Hippocampal formation (tissue), 2 donors: ENCODE measurements around the gene CFAP46.
"Not testable (repeated sequence)": the region's sequence is repeated elsewhere in the genome, so short reads cannot be mapped to it uniquely, and the experiment has no call there.

Experiments
- DNase-seq, 2 donors: peaks; one replicate each; lab custom pipeline; 2025; lab: John Stamatoyannopoulos, UW

The CFAP46 gene

GRCh38 chr10:132899054-132899750 is 43.2 kb downstream of the CFAP46 start:
- no peak for DNase-seq

- no peak for DNase-seq
Measured at GRCh38 chr10:132898391-132899053, 43.8 kb downstream of the CFAP46 start.

GRCh38 chr10:132897516-132898381 is 44.6 kb downstream of the CFAP46 start:
- no peak for DNase-seq

DNA sequence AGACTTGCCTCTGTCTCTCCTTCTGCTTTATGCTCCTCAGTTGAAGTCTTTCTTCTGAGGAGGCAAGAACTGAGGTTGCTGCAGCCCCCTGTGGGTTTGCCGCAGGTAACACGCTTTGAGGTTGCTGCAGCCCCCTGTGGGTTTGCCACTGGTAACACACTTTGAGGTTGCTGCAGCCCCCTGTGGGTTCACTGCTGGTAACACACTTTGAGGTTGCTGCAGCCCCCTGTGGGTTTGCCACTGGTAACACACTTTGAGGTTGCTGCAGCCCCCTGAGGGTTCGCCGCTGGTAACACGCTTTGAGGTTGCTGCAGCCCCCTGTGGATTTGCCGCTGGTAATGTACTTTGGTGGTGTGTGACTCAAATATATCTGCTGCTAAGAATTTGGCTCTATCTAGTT is 48.6 kb downstream of the CFAP46 start:
- not testable (repeated sequence) for DNase-seq

DNA sequence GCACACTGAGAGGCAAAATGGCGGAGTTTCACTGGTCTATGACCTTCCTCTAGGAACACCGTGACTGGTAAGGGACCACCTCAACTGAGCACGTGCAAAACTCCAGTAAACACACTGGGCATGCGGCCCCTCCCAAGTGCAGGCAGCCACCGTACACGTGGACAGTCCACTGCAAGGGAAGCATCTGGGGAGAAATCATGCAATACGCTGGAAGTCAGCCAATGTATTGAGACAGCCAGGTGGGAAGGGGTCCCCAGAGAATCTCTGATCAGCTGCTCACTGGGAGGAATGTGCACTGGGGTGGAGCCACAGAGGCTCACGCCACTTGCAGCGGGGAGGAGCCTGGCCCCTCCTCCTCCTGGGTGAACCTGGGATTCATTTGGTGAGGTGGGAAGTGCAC is 49.3 kb downstream of the CFAP46 start:
- DNase-seq: no peak

- no peak for DNase-seq
Measured at GRCh38 chr10:132892004-132892403, 50.4 kb downstream of the CFAP46 start.

DNA sequence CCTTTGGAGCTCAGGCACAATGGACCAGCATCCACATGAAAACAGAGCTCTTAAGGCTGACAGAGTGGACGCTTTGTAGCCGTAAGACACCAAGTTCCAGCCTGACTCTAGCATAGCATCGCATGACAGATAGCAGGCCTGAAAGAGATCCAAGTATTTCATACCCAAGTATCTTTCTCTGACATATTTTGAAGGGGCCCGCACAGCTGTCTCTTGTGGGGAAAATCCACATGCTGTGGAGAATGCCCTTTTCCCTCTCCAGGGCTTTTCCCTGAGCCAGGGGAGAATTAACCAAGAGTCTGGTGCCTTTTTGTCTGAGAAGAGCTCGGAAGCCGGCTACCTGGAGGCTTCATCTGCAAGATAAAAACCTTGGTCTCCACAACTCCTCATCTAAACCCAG is 51.0 kb downstream of the CFAP46 start:
- DNase-seq: no peak

DNA sequence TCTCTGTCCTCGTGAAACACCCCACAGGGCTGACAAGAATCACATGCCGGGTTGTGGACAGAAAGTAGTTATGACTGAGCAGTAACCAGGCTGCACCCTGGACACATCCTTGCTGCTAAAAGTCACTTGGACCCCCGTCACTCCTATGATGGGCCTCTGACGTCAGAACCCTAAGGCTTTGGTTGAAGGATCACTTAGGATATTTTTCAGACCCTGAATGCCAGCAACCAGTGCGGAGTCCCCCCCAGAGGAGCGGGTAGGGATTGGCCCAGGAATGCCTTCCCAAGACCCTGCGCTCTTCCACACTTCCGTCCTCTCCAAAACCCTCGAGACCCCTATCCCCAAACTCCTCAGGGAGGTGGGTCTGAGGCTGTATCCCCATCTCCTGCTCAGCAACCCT is 52.1 kb downstream of the CFAP46 start:
- no peak for DNase-seq

DNA sequence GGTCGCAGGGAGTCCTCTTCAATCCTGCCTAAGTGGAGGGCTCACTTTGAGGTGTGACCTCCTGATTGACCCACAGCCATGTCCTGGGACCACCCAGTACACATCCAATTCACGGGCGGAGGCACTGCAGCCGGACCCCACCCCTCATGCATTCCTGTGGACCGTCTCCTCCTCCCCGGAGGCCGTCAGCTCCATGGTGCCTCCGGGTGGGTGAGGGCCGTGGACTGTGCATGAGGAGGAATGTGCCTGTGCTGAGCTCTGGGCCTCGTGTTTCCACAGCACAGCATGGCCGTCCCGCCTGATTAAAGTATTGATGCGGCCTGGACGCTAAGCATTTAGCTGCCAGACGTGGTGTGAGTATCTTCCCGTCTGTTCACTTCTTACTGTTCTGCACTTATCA is 52.8 kb downstream of the CFAP46 start:
- DNase-seq: no peak

DNA sequence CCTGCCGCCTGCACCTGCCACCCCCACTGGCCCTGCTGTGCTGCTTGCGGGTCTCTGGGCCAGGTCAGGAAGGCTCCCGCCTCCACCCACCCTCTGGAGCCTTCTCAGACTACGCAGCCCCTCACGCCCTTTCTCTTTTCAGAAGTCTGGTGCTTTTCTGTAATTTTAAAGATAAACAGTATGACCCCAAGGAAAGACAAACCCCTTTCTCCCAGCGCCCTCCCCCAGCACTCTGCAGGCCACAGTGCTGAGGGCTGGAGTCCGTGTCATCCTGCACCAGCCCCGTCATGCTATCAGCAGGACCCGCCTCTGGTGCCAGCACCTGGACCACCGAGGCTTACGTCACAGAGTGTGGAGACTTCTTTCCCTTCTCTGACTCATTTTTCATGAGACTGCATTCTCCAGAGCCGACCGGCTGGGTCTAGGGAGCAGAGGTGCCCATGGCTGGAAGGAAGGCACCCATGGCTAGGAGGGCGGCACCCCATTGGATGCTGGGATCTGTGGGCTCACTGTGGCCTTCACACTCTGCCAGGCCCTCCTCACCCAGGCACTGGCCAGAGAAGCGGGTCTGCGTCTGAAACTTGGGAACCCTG is 53.4 kb downstream of the CFAP46 start:
- no peak for DNase-seq

DNA sequence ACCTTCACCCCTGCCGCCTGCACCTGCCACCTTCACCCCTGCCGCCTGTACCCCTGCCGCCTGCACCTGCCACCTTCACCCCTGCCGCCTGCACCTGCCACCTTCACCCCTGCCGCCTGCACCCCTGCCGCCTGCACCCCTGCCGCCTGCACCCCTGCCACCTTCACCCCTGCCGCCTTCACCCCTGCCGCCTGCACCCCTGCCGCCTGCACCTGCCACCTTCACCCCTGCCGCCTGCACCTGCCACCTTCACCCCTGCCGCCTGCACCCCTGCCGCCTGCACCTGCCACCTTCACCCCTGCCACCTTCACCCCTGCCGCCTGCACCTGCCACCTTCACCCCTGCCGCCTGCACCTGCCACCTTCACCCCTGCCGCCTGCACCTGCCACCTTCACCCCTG is 53.9 kb downstream of the CFAP46 start:
- not testable (repeated sequence) for DNase-seq

- DNase-seq: no peak
Measured at GRCh38 chr10:132886211-132887099, 55.9 kb downstream of the CFAP46 start.

- DNase-seq: no peak
Measured at GRCh38 chr10:132885451-132886210, 56.7 kb downstream of the CFAP46 start.

GRCh38 chr10:132884691-132885271 is 57.6 kb downstream of the CFAP46 start:
- no peak for DNase-seq

- DNase-seq: no peak
Measured at GRCh38 chr10:132884041-132884440, 58.3 kb downstream of the CFAP46 start.

- DNase-seq: no peak
Measured at GRCh38 chr10:132883391-132883881, 58.9 kb downstream of the CFAP46 start.

- DNase-seq: no peak
Measured at GRCh38 chr10:132882069-132882951, 60.1 kb downstream of the CFAP46 start.

DNA sequence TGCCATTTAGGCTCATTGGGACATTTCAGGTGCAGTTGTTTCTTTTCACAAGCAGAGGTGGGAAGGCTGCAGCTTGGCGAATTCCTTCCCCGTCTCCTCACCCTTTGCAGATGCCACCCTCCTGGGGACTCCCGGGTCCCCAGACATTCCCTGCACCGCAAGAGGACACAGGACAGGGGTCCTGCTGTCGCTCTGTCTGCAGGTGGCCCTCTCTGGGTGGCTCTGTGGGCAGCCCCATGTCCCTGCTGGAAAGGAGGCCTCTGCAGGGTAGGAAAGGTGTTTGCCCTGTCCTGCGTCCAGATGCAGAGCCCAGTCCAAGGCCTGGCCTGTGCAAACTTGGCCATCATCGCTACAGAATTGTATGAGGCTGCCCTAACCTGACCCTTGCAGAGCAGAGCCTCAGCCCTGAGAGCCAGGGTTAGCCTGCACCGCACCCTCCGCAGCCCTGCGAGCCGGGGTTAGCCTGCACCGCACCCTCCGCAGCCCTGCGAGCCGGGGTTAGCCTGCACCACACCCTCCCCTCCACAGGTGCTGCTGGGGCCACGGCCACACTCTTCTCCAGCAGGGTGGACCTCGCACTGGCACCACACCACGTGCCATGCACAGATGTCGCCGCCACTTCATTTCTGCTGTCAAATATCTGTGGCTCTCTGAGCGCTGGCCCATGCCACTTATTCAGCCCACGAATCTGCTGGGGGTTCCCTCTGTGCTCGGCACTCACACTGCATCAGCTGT is 61.0 kb downstream of the CFAP46 start:
- DNase-seq: no peak
